M059J (cell line): Measurements from ENCODE around the gene GOLGA6C. TPM values are rescaled to one million over a fixed set of nuclear protein-coding genes. Genes with fewer than 3 reads are reported as not detected.
"Not testable (repeated sequence)": the region's sequence is repeated elsewhere in the genome, so short reads cannot be mapped to it uniquely, and the experiment has no call there.

Source experiments
- DNase-seq: peaks from one replicate; pipeline ENCODE4 v3.0.0-alpha.2; 2012; ENCODE audit warnings: low read depth
- total RNA-seq: library from RNA; depleted of rRNA; stranded (reverse); fragments of >200 nt; shearing (Covaris generic); gene quantifications from 2 replicates; pipeline ENCODE4 v1.2.3, GENCODE V29; 2014; rRNA removed

Gene GOLGA6C
- total RNA-seq, 1 experiment from 2014 or later = not detected

- no peak for DNase-seq
These were observed 56.6 kb downstream of the GOLGA6C start for GRCh38 chr15:75314552-75315290.

GRCh38 chr15:75319231-75319897 lies 61.2 kb downstream of the GOLGA6C start:
- DNase-seq = not testable (repeated sequence)

Other genes starting within 250 kb of the GOLGA6C start
- gene PPCDC, start 234.7 kb upstream of the GOLGA6C start, total RNA-seq = 15.9 and 25.6 TPM in 2 replicates
- gene C15orf39, start 56.5 kb upstream of the GOLGA6C start, total RNA-seq = 8.5 and 11.5 TPM in 2 replicates
- gene GOLGA6D, start 24.5 kb downstream of the GOLGA6C start, total RNA-seq = not detected in 2 replicates
- 94.9 and 127 TPM in 2 replicates for gene COMMD4, start 77.7 kb downstream of the GOLGA6C start, total RNA-seq
- 0.91 TPM in 1 of 2 replicates, not detected in the other for gene NEIL1, start 88.7 kb downstream of the GOLGA6C start, total RNA-seq
- 23.3 and 33.7 TPM in 2 replicates for gene MAN2C1, start 110.3 kb downstream of the GOLGA6C start, total RNA-seq
- 38.5 and 39.7 TPM in 2 replicates for gene SIN3A, start 193.4 kb downstream of the GOLGA6C start, total RNA-seq